Vagina (tissue), 2 donors: ENCODE measurements around the gene MVK.

Experiments
- CTCF ChIP-seq, 3 experiments: fragments of 450-650 bp in 2 of 3; fragments of 200-600 bp in 1 of 3; sonication (generic) in 1 of 3; IDR thresholded peaks; one replicate each; pipeline ENCODE4 v1.5.1; 2017 to 2019; ENCODE audit warnings: antibody characterized with exemption in 3 of 3, mild to moderate bottlenecking in 2 of 3, moderate library complexity in 2 of 3
- POLR2A ChIP-seq, 2 donors: fragments of 450-650 bp; IDR thresholded peaks; one replicate each; pipeline ENCODE4 v1.6.1; 2017; ENCODE audit warnings: antibody characterized with exemption in 2 of 2, mild to moderate bottlenecking in 2 of 2, moderate library complexity in 2 of 2
- POLR2AphosphoS5 ChIP-seq, 2 donors: sonication (generic); formaldehyde crosslinking; IDR thresholded peaks; one replicate each; pipeline ENCODE4 v1.9.0; 2017; ENCODE audit warnings: antibody characterized with exemption in 2 of 2, mild to moderate bottlenecking in 2 of 2, low read depth in 1 of 2; ENCODE audit not compliant: insufficient read depth in 1 of 2

DNA sequence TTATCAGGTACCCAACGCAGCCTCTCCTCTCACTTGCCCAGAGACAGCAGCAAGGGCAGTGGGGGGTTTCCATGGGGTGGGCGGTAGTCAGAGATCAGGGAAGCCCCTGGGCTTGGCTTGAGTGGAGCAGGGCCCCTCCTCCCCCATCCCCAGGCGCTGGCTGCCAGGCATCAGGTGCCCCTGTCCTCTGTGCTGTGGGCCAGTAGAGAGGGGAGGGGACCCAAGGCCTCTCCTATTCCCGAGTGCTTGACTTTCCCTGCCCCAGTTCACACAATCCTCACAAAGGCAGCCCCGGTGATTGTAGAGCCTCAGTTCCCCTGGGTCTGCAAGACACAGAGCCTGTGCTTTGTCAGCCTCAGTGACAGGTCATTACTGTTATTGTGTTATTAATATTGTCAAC, 57.7 kb downstream of the MVK start:
- no peak for TF ChIP-seq POLR2A (IDR thresholded peaks at IDR 0.05)
- TF ChIP-seq CTCF (IDR thresholded peaks at IDR 0.05): no peak
- TF ChIP-seq POLR2AphosphoS5 (IDR thresholded peaks at IDR 0.05; ENCODE audit: insufficient read depth in 1 of 2, low read depth in 1 of 2): no peak
